ENCODE measurements around the gene NET1.

Gene NET1

GRCh38 chr10:5486853-5487235, 74.5 kb downstream of the NET1 start:
- DNase-seq, result no peak

- DNase-seq, result no peak
These were observed 76.2 kb downstream of the NET1 start for GRCh38 chr10:5488272-5489161.

DNA sequence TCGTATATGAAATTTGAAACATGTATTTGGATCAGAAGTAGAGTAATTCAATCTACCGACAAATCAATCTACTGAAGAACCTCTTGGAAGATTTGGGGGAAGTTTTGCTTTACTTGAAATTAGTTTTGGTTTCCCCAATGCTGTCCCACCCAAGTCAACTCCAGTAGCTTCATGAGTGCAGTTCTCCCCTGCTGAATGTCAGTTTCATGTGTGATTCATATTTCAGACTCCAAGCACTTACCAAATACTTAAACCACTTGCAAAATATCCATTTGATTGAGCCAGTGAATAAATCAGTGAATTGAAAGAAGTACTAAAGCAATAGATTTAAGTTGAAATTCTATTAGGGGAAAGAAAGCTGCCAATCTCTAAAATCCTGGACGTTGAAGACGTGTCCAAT, 77.7 kb downstream of the NET1 start:
- DNase-seq, result no peak

DNA sequence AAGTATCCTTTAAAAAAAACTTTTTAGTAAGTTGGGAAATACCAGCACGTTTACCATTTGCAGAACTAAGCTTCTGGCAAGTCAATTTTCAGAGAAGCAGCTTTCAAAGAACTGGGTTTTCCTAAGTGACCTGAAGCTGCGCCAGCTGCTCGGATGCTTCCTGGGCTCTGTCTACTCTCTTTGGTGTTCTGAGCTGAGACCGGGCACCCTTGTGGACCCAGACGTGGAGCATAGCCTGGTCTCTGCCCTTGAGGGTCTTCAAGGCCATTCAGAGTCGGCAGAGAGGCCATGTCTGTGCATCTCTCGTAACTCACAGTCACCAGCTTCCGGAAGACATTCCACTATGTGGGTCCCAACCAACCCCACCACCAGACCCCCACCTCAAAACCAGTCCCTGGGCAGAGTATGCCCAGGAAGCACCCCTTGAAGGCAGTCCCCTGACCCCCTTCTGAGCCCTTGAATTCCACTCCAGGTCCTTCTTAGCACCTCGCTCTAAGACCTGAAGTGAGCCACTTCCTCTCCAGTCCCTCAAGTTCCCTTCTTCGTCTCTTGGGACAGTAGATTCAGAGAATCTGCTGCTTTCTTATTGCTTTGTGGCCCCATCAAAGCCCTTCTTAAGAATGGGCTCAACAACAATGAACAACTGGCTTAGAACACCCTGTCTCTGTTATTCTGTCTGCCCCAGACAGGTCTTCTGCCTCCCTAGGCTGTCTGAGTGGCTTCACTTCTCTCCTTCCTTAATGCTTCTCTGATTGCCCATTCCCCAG, 78.5 kb downstream of the NET1 start:
- no peak for DNase-seq

GRCh38 chr10:5491477-5491876, 79.1 kb downstream of the NET1 start:
- no peak for DNase-seq

GRCh38 chr10:5492322-5492855, 80.0 kb downstream of the NET1 start:
- no peak for DNase-seq

DNA sequence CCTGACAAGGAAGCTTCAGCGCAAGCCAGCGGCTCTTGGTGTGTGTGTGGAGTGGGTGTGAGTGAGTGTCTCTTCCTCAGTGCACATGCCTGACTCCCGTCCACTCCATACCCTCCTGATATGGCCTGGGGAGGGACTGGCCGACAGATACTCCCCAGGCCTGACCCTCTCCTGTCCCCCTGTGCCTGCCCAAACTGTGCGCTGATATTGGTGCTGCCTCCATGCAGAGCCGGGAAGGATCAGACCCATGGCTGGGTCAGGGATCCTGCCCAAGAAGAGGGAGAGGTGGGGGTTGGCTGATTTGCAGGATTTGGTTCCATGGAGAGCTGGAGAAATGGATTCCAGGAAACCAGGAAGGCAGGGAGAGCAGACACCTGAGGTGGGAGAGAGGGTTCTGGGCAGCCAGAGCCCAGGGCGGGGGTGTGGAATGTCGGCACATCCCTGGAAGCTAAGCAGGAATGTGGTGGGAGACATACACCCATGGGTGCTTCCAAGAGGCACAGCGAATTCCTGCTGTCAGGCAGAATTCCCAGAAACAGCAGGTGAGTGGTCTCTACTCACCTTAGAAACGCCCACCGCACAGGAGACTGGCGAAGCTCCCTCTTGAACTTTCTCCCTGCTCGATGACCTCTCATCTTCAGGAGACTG, 80.7 kb downstream of the NET1 start:
- no peak for DNase-seq

DNA sequence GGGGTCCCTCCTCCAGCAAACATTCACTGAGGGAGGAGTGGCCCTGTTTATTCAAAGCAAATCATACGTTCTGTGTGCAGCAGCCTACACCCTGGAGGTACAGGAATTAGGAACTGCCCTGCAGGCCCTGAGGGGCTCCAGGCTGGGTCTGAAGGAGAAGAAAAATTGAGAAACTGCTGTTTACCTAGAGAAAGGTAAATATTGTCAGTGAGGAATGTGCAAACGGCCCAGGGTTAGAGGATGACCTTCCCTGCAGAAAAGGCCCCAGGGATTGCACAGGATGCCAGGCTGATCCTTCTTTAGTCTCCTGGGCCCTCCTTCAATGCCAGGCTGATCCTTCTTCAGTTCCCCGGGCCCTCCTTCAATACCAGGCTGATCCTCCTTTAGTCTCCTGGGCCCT, 81.3 kb downstream of the NET1 start:
- DNase-seq, result no peak

DNA sequence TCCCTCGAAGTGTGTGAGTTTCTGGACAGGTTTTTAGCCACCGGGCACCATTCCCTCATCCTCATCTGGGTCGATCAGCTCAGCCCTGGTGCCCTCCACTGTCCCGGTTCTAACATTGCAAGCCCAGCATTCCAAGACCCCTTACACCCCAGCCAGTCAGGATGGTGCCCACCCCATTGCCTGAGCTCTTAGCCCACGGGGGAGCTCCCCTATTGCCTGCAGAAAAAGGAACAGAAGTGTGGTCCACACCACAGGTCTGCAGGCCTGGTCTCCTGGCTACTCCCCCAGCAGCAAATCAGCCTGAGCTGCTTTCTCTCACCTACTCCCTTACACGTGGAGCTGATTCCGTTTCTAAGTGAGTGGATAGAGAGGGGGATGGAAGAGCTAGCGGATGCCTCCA, 82.3 kb downstream of the NET1 start:
- DNase-seq, result no peak

DNA sequence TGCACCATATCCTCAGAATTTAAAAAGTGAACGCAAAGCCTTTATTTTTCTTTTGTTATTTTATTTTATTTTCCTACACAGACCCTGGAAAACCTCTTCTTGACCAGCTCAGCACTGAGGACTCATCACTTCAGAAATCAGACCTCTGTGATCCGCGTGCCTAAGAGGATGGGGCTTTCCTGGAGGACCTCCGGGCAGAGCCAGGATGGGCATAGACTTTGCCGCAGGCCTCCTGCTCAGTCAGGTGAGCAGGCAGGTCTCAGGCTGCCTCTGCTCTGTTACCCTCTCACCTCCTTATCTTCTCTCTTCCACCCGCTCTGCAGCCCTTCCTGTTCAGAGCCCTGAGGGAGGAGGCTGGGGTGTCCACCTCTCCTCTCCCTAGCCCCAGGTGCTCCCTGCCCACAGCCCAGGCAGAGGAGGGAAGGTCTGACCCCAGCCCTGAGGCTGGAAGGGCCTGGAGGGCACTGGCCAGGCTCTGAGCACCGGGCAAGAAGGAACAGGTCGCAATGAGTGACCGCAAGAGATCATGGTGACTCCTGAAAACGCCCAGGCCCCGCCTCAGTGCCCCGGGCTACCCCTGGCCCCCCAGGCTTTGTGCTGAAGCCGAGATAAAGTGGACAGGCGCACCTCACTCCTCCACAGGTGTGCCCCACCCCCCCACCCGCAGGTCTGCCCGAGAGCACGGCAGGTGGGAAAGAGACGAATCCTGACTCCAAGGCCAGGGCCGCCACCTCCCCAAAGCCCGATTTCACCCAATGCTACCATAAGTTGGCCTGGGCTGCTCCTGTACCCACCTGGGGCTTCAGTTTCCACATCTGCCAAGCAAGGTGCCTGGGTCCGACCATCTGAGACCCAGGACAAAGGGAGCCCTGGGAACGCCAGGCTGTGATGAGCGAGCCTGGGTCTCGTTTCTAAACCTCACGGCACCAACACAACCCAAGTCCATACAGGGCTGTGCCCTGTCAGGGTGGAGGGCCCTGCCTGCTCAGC, 84.2 kb downstream of the NET1 start:
- DNase-seq, result no peak

- no peak for DNase-seq
These were observed 84.9 kb downstream of the NET1 start for GRCh38 chr10:5497289-5497688.

DNA sequence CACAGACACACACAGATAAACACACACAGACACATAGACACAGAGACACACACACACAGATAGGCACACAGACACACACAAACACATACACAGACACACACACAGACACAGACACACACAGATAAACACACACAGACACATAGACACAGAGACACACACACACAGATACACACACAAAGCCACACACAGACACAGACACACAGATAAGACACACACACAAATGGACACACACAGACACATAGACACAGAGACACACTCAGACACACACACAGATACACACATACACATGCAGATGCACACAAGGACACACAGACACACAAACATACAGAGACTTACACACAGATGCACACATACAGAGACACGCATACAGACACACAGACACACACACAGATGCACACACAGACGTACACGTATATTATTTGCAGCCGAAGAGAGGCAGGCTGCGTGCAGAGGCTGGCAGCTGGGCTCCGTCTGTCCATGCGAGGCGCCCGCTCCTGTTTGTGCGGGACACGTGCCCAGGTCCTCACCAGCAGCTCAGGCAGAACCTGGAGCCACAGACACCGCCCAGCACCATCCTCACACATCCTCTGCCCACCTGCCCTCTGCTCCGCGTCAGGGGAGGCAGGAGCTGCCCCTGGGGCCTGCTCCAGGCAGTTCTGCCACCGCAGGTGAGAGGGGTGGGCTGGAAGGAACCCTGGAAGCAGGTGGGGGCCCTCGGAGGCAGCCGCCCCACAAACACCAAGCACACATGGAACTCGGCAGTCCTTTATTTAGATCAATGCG, 85.8 kb downstream of the NET1 start:
- no peak for DNase-seq

DNA sequence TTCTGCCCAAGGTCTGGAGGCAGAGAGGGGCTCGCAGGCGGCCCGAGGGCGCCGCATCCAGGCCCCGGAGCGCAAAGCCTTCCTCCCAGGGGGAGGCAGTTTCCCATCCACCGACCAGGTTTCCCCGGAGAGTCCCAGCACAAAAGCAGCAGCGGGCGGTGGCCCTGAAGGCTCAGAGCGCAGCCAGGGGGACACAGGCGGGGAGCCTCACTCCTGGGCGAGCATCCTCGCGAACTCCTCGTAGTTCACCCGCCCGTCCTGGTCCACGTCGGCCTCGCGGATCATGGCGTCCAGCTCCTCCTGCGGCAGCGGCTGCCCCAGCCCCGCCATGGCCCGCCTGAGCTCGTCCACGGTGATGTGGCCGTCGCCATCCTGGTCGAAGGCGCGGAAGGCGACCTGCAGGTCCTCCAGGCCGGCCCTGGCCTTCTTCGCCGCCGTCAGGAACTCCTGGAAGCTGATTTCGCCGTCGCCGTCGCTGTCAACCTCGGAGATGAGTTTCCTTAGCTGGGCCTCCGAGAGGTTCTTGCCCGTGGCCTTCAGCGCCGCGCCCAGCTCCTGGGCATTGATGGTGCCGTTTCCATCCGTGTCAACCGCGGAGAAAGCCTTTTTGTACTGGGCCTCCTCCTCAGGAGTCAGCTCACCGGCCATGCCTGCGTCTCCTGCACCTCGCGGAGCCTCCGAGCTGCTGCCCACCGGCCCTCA, 86.6 kb downstream of the NET1 start:
- DNase-seq, result no peak

DNA sequence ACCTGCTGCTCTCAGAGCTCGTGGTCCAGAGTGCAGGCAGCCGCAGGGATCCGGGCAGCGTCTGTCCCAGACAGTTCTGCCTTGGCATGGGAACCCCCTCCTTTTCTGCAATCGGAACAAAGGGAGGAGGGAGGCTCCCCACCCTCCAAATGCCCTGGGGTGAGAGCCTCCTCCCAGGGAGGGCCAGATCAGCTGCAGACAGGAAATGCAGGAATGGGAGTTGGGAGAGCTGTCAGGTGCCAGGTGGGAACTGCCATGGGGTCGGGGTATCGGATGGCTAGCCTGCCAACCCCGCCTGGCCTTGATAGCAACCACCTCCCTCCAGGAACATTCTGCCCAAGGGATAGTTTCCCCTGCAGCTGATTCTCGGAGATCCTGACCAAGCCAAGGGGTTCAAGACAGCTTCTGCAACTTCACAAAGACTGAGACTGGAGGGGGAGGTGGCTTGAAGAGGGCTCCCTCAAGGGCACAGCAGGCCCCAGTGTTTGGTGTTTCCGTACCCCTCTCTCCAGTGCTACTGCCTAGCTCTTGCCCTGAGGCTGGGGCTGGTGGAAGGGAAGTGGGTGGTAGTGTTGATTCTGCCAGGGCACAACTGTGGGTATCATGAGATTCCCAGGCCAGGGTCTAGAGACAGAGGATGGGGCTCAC, 87.3 kb downstream of the NET1 start, which contains the start of gene CALML5:
TSS of gene CALML5 (minus strand) at position 78 of the 648 bp plus-strand sequence. CDS start 132 bp downstream, outside the sequence.
- DNase-seq, result no peak

- no peak for DNase-seq
These were observed 87.9 kb downstream of the NET1 start for GRCh38 chr10:5500162-5500670.

DNA sequence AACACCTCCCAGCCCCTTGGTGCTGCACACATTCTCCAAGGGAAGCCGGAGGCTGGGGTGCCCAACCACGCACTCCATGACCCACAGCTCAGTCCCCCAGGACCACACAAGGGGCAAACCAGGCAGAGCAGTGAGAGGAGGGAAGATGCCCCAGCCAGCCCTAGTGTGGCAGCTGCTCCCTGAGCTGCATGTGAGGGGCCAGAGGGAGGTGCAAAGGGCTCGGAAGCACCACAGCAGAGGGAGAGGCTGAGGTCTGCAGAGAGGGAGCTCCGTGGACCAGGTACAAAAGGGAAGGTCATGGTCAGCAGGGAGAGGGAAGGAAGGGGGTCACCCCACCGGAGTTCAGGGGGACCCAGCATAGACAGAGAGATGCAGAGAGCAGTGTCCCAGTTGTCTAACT, 88.6 kb downstream of the NET1 start:
- no peak for DNase-seq

- DNase-seq, result no peak
These were observed 89.7 kb downstream of the NET1 start for GRCh38 chr10:5502061-5502521.

- DNase-seq, result no peak
These were observed 90.5 kb downstream of the NET1 start for GRCh38 chr10:5502571-5503476.

DNA sequence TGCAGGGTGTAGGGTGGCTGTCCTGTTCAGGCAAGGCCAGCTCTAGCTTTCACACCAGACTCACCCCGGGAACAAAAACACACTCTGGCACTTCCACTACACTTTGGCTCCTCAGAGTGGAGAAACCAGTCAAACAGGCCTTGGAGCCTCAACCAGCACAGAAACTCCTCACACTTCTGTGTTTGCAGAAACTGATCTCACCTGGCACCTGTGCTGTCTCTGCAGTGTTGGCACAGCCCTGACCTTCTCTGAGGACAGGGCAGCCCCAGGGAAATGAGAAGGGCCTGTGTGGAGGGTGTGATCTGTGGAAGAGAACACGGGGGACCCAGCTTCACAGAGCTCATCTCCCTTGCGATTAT, 91.1 kb downstream of the NET1 start:
- DNase-seq, result no peak
